NCI-H748 (cell line): Measurements from ENCODE around the gene ZNF280B.
"Not testable (repeated sequence)": the region's sequence is repeated elsewhere in the genome, so short reads cannot be mapped to it uniquely, and the experiment has no call there.

Experiments
- DNase-seq: peaks from one replicate; lab custom pipeline; 2025; ENCODE audit not compliant: unreplicated experiment; lab: John Stamatoyannopoulos, UW

ZNF280B gene

GRCh38 chr22:22534604-22535415 lies 26.3 kb upstream of the ZNF280B start:
- DNase-seq: no peak

GRCh38 chr22:22533863-22534262 lies 25.3 kb upstream of the ZNF280B start:
- DNase-seq: no peak

- no peak for DNase-seq
Observed at GRCh38 chr22:22533417-22533816, 24.9 kb upstream of the ZNF280B start.

- not testable (repeated sequence) for DNase-seq
Observed at GRCh38 chr22:22532547-22533071, 24.1 kb upstream of the ZNF280B start.

GRCh38 chr22:22531770-22532546 lies 23.4 kb upstream of the ZNF280B start:
- no peak for DNase-seq

GRCh38 chr22:22528780-22529179 lies 20.2 kb upstream of the ZNF280B start:
- DNase-seq: no peak

- no peak for DNase-seq
Observed at GRCh38 chr22:22527312-22527711, 18.8 kb upstream of the ZNF280B start.

GRCh38 chr22:22526125-22526912 lies 17.8 kb upstream of the ZNF280B start:
- no peak for DNase-seq

- DNase-seq: no peak
Observed at GRCh38 chr22:22523494-22523893, 15.0 kb upstream of the ZNF280B start.

GRCh38 chr22:22521631-22522030 lies 13.1 kb upstream of the ZNF280B start:
- no peak for DNase-seq

- DNase-seq: no peak
Observed at GRCh38 chr22:22520667-22521602, 12.4 kb upstream of the ZNF280B start.

GRCh38 chr22:22520020-22520656 lies 11.6 kb upstream of the ZNF280B start, which contains the start of gene ZNF280A:
Gene ZNF280A (minus strand): TSS chr22:22520270. CDS start chr22:22515630, 4,640 bp downstream.
- DNase-seq: no peak

- DNase-seq: no peak
Observed at GRCh38 chr22:22519591-22519990, 11.0 kb upstream of the ZNF280B start.

GRCh38 chr22:22516992-22517391 lies 8.4 kb upstream of the ZNF280B start:
- DNase-seq: no peak

- no peak for DNase-seq
Observed at GRCh38 chr22:22515890-22516289, 7.3 kb upstream of the ZNF280B start.

GRCh38 chr22:22514431-22514830 lies 5.9 kb upstream of the ZNF280B start:
- DNase-seq: peak; percentile 10

- no peak for DNase-seq
Observed at GRCh38 chr22:22513619-22514018, 5.1 kb upstream of the ZNF280B start.

- DNase-seq: no peak
Observed at GRCh38 chr22:22512951-22513350, 4.4 kb upstream of the ZNF280B start.

- not testable (repeated sequence) for DNase-seq
Observed at GRCh38 chr22:22510833-22511232, 2.3 kb upstream of the ZNF280B start.
